Measurements from ENCODE around the gene GLRX. TPM values are rescaled to one million over a fixed set of nuclear protein-coding genes. Genes with fewer than 3 reads are reported as not detected.

The GLRX gene
- total and polyA plus RNA-seq, 10 of the 15 experiments (the other 5 are each of a cell fraction or from before 2014, with no cell fraction given) = 63.0 to 366 (median 186) TPM

DNA sequence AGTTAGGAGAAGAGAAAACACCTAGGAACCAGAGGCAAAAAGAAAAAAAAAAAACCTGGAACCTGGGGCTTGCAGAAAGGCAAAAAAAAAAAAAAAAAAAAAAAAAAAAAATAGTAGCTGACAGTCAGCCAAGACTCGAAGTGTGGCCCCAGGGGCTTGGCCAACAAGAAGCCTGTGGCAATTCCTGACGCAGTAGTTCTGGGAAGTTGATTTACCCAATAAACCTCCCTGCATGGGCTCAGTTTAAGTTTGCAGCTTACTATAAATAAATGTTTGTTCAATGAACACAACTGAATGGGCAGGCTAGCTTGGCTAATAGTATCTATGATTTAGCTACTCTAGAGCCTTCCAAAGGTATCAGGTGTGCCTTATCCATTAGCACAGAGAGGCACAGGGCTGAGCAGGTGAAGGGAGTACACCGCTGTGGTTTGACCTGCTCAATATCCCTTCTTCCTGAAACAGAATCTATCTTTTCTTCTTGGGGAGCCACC is 21.3 kb upstream of the GLRX start:
- Histone ChIP-seq H4K20me1 (ENCODE audit: control insufficient read depth, insufficient read depth) (no peaks in the 10 kb centered on the region), H3K4me1 (ENCODE audit: control insufficient read depth, insufficient read depth, low read length) (peaks cover 23% of the 10 kb centered on the region), H3K4me3 (no peak overlapping the region), H3K36me3 (ENCODE audit: control insufficient read depth in 2 of 2, insufficient read depth in 2 of 2, low read length in 1 of 2) (no peaks in the 10 kb centered on the region), H3K27ac (ENCODE audit: control insufficient read depth, insufficient read depth) (no peak overlapping the region), H3K9ac (ENCODE audit: control insufficient read depth, insufficient read depth, low read length) (no peak overlapping the region), H3K79me2 (ENCODE audit: control insufficient read depth, insufficient read depth, low read length) (no peaks in the 10 kb centered on the region), H2AFZ (ENCODE audit: control insufficient read depth, low read depth, low read length) (no peak overlapping the region), H3K27me3 (replicated peaks in 1 of 2; ENCODE audit: control insufficient read depth in 2 of 2, insufficient read depth in 2 of 2, low read length in 1 of 2) (no peaks in the 10 kb centered on the region), H3K4me2 (ENCODE audit: control insufficient read depth, insufficient read depth) (no peak overlapping the region), H3K9me3 (replicated peaks; ENCODE audit: control insufficient read depth, insufficient read depth, low read length) (no peaks in the 10 kb centered on the region)
- TF ChIP-seq NFIC (IDR thresholded peaks at IDR 0.05; ENCODE audit: low read depth, low read length) (no peak), MYB (IDR thresholded peaks at IDR 0.05; ENCODE audit: borderline replicate concordance, low read depth, low read length) (no peak), MTA2 (IDR thresholded peaks at IDR 0.05; ENCODE audit: low read depth) (no peak)
- TF ChIP-seq, protein P1, sequence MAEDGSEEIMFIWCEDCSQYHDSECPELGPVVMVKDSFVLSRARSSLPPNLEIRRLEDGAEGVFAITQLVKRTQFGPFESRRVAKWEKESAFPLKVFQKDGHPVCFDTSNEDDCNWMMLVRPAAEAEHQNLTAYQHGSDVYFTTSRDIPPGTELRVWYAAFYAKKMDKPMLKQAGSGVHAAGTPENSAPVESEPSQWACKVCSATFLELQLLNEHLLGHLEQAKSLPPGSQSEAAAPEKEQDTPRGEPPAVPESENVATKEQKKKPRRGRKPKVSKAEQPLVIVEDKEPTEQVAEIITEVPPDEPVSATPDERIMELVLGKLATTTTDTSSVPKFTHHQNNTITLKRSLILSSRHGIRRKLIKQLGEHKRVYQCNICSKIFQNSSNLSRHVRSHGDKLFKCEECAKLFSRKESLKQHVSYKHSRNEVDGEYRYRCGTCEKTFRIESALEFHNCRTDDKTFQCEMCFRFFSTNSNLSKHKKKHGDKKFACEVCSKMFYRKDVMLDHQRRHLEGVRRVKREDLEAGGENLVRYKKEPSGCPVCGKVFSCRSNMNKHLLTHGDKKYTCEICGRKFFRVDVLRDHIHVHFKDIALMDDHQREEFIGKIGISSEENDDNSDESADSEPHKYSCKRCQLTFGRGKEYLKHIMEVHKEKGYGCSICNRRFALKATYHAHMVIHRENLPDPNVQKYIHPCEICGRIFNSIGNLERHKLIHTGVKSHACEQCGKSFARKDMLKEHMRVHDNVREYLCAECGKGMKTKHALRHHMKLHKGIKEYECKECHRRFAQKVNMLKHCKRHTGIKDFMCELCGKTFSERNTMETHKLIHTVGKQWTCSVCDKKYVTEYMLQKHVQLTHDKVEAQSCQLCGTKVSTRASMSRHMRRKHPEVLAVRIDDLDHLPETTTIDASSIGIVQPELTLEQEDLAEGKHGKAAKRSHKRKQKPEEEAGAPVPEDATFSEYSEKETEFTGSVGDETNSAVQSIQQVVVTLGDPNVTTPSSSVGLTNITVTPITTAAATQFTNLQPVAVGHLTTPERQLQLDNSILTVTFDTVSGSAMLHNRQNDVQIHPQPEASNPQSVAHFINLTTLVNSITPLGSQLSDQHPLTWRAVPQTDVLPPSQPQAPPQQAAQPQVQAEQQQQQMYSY (CRISPR knock-in tag; IDR thresholded peaks at IDR 0.05) = no peak
- TF ChIP-seq, protein P2, sequence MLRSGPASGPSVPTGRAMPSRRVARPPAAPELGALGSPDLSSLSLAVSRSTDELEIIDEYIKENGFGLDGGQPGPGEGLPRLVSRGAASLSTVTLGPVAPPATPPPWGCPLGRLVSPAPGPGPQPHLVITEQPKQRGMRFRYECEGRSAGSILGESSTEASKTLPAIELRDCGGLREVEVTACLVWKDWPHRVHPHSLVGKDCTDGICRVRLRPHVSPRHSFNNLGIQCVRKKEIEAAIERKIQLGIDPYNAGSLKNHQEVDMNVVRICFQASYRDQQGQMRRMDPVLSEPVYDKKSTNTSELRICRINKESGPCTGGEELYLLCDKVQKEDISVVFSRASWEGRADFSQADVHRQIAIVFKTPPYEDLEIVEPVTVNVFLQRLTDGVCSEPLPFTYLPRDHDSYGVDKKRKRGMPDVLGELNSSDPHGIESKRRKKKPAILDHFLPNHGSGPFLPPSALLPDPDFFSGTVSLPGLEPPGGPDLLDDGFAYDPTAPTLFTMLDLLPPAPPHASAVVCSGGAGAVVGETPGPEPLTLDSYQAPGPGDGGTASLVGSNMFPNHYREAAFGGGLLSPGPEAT (IDR thresholded peaks at IDR 0.05; ENCODE audit: low read depth) = no peak
- TF ChIP-seq, protein P3, sequence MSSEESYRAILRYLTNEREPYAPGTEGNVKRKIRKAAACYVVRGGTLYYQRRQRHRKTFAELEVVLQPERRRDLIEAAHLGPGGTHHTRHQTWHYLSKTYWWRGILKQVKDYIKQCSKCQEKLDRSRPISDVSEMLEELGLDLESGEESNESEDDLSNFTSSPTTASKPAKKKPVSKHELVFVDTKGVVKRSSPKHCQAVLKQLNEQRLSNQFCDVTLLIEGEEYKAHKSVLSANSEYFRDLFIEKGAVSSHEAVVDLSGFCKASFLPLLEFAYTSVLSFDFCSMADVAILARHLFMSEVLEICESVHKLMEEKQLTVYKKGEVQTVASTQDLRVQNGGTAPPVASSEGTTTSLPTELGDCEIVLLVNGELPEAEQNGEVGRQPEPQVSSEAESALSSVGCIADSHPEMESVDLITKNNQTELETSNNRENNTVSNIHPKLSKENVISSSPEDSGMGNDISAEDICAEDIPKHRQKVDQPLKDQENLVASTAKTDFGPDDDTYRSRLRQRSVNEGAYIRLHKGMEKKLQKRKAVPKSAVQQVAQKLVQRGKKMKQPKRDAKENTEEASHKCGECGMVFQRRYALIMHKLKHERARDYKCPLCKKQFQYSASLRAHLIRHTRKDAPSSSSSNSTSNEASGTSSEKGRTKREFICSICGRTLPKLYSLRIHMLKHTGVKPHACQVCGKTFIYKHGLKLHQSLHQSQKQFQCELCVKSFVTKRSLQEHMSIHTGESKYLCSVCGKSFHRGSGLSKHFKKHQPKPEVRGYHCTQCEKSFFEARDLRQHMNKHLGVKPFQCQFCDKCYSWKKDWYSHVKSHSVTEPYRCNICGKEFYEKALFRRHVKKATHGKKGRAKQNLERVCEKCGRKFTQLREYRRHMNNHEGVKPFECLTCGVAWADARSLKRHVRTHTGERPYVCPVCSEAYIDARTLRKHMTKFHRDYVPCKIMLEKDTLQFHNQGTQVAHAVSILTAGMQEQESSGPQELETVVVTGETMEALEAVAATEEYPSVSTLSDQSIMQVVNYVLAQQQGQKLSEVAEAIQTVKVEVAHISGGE (CRISPR knock-in tag; IDR thresholded peaks at IDR 0.05) = no peak
- 97% methylated on average over 3 of the region's 3 CpGs for WGBS (ENCODE audit: insufficient coverage, insufficient replicate concordance, low lambda C conversion rate, missing lambda C conversion rate)
- ChIA-PET RAD21 (ENCODE audit: unreplicated experiment) (interaction anchor here (0.6 to 11.7 kb wide), 22 partner anchors 10 to 1299 kb away, joined by 3 to 209 read pairs (median 4); partner anchors contain the start of genes ARSK, GLRX, LIX1 and RFESD), POLR2A (interaction anchor here (0.6 to 1.7 kb wide), 9 partner anchors 11 to 224 kb away, joined by 3 to 6 read pairs (median 5); no protein-coding TSS in a partner anchor), SMC1A (ENCODE audit: uncharacterized antibody, unreplicated experiment) (interaction anchor here (0.7 to 21.9 kb wide), 22 partner anchors 9 to 493 kb away, joined by 3 to 622 read pairs (median 6); partner anchors contain the start of genes GLRX and RFESD), CTCF (interaction anchor here (0.8 to 17.6 kb wide), 23 partner anchors 9 to 758 kb away, joined by 3 to 653 read pairs (median 6); partner anchors contain the start of genes GLRX, RFESD and RHOBTB3)
- in situ Hi-C loops (cut with MboI) = no loop called here
- DNase-seq (ENCODE audit: low read depth, low spot score) (no peak), FAIRE-seq (no peak), ATAC-seq (no peak)
- intact Hi-C loops (cut with micrococcal nuclease; ENCODE audit: unreplicated experiment) = loop anchor here (1.0 to 10.0 kb wide), 3 partner anchors 62 to 289 kb away; partner anchors contain the start of genes ARSK and SKIC3
- no TSS peak for BruUV-seq (replicated peaks)
